Fibroblast of lung (primary cell): ENCODE data around the gene TTLL11. TPM values are rescaled to one million over a fixed set of nuclear protein-coding genes. Genes with fewer than 3 reads are reported as not detected.

Experiments used
- DNase-seq, 2 donors: peaks; one replicate each; pipeline versions ENCODE4 v3.0.0 to v3.0.0-alpha.2; 2010; ENCODE audit warnings: low read depth in 2 of 2
- H2AFZ ChIP-seq: 2 replicates; pipeline ENCODE4 v1.5.1; 2012; ENCODE audit warnings: low read length, control low read depth, inconsistent platforms
- H3K27ac ChIP-seq: 2 replicates; pipeline ENCODE4 v1.5.1; 2011; ENCODE audit warnings: low read length, control low read depth; ENCODE audit not compliant: insufficient read depth
- H3K27me3 ChIP-seq: 2 replicates; pipeline ENCODE4 v1.5.1; 2011; ENCODE audit warnings: mild to moderate bottlenecking, low read length; ENCODE audit not compliant: control insufficient read depth, insufficient read depth
- H3K36me3 ChIP-seq: 2 replicates; pipeline ENCODE4 v1.5.1; 2011; ENCODE audit warnings: low read length; ENCODE audit not compliant: control insufficient read depth, insufficient read depth
- H3K4me1 ChIP-seq: 2 replicates; pipeline ENCODE4 v1.5.1; 2011; ENCODE audit warnings: low read length; ENCODE audit not compliant: control insufficient read depth, insufficient read depth; ENCODE audit errors: extremely low read depth
- H3K4me2 ChIP-seq: 2 replicates; pipeline ENCODE4 v1.5.1; 2011; ENCODE audit warnings: low read length, control low read depth; ENCODE audit not compliant: insufficient read depth; ENCODE audit errors: extremely low read depth
- H3K4me3 ChIP-seq, 4 experiments: fragments of 200-600 bp in 1 of 4; sonication (generic) in 1 of 4; replicated peaks in 1 of 4; 2 replicates each; pipeline ENCODE4 v1.5.1; 2011 to 2016; ENCODE audit warnings: low read length in 4 of 4, low read depth in 3 of 4, mild to moderate bottlenecking in 3 of 4, control low read depth in 2 of 4, inconsistent platforms in 1 of 4, mixed read lengths in 1 of 4; ENCODE audit not compliant: insufficient read depth in 1 of 4; ENCODE audit errors: control extremely low read depth in 1 of 4
- H3K79me2 ChIP-seq: 2 replicates; pipeline ENCODE4 v1.5.1; 2012; ENCODE audit warnings: mild to moderate bottlenecking, low read length, inconsistent platforms; ENCODE audit not compliant: control insufficient read depth, insufficient read depth
- H3K9ac ChIP-seq: 2 replicates; pipeline ENCODE4 v1.5.1; 2011; ENCODE audit warnings: mild to moderate bottlenecking, low read length, control low read depth; ENCODE audit not compliant: insufficient read depth
- H3K9me3 ChIP-seq: 2 replicates; pipeline ENCODE4 v1.5.1; 2012; ENCODE audit warnings: low read depth, low read length; ENCODE audit not compliant: control insufficient read depth, insufficient read depth
- H4K20me1 ChIP-seq: 2 replicates; pipeline ENCODE4 v1.5.1; 2011; ENCODE audit warnings: low read length; ENCODE audit not compliant: control insufficient read depth, insufficient read depth; ENCODE audit errors: extremely low read depth
- CTCF ChIP-seq, 2 donors: IDR thresholded peaks in 1 of 2; conservative IDR thresholded peaks in 1 of 2; 1 replicate in 1 of 2; 2 replicates in 1 of 2; pipeline ENCODE4 v1.5.1; 2011 to 2012; ENCODE audit warnings: low read length in 2 of 2, control low read depth in 1 of 2, inconsistent platforms in 1 of 2, low read depth in 1 of 2, mild to moderate bottlenecking in 1 of 2
- EZH2 ChIP-seq: IDR thresholded peaks from 2 replicates; pipeline ENCODE4 v1.5.1; 2012; ENCODE audit warnings: low read length, control low read depth, mild to moderate bottlenecking; ENCODE audit errors: missing control alignments
- polyA plus RNA-seq, 2 donors: library from polyadenylated mRNA; depleted of rRNA in 1 of 2; stranded (reverse) in 1 of 2; unstranded in 1 of 2; fragments of >200 nt; gene quantifications; 2 replicates each; pipeline ENCODE4 v1.2.1, GENCODE V29; 2011 to 2012; ENCODE audit warnings: missing spikeins in 1 of 2
- total RNA-seq: library from RNA; depleted of rRNA; stranded (reverse); fragments of >200 nt; gene quantifications from 2 replicates; pipeline ENCODE4 v1.2.1, GENCODE V29; 2014

Gene TTLL11
- total and polyA plus RNA-seq, 2 donors (not counting 1 experiment from before 2014, with no cell fraction given) = 3.9 to 4.8 TPM

- Histone ChIP-seq H3K9me3 (no peaks in the 10 kb centered on the region), H3K9ac (no peak overlapping the region), H3K36me3 (no peaks in the 10 kb centered on the region), H2AFZ (no peak overlapping the region), H3K27me3 (no peaks in the 10 kb centered on the region), H3K27ac (no peak overlapping the region), H4K20me1 (no peaks in the 10 kb centered on the region), H3K4me3 (no peak overlapping the region), H3K4me1 (no peaks in the 10 kb centered on the region), H3K4me2 (no peak overlapping the region), H3K79me2 (no peaks in the 10 kb centered on the region)
- DNase-seq = no peak
- TF ChIP-seq CTCF (conservative IDR thresholded peaks at IDR 0.05 in 1 of 2, IDR thresholded peaks at IDR 0.05 in 1 of 2; ENCODE audit: low read depth in 1 of 2, low read length in 2 of 2) = no peak
- no peak for TF ChIP-seq EZH2
Observed at GRCh38 chr9:121966706-121967105, 126.4 kb downstream of the TTLL11 start.

- TF ChIP-seq CTCF (conservative IDR thresholded peaks at IDR 0.05 in 1 of 2, IDR thresholded peaks at IDR 0.05 in 1 of 2; ENCODE audit: low read depth in 1 of 2, low read length in 2 of 2) = no peak
- TF ChIP-seq EZH2 = no peak
- Histone ChIP-seq H3K4me3 (no peak overlapping the region), H3K27ac (no peak overlapping the region), H2AFZ (no peak overlapping the region), H3K79me2 (no peaks in the 10 kb centered on the region), H4K20me1 (no peaks in the 10 kb centered on the region), H3K4me1 (no peaks in the 10 kb centered on the region), H3K36me3 (no peaks in the 10 kb centered on the region), H3K9me3 (no peaks in the 10 kb centered on the region), H3K4me2 (no peak overlapping the region), H3K9ac (no peak overlapping the region), H3K27me3 (no peaks in the 10 kb centered on the region)
- DNase-seq = peak; percentile 56 to 81
Observed at GRCh38 chr9:121963528-121963995, 129.5 kb downstream of the TTLL11 start.

- H3K9ac ChIP-seq = no peak overlapping the region
- no peak overlapping the region for H3K4me2 ChIP-seq
- no peak overlapping the region for H2AFZ ChIP-seq
- no peak for TF ChIP-seq EZH2
- no peak for TF ChIP-seq CTCF (conservative IDR thresholded peaks at IDR 0.05 in 1 of 2, IDR thresholded peaks at IDR 0.05 in 1 of 2; ENCODE audit: low read depth in 1 of 2, low read length in 2 of 2)
- no peak overlapping the region for H3K4me3 ChIP-seq
- no peaks in the 10 kb centered on the region for H3K9me3 ChIP-seq
- no peaks in the 10 kb centered on the region for H3K4me1 ChIP-seq
- DNase-seq = no peak
- H3K79me2 ChIP-seq = no peaks in the 10 kb centered on the region
- no peaks in the 10 kb centered on the region for H4K20me1 ChIP-seq
- H3K27me3 ChIP-seq = no peaks in the 10 kb centered on the region
- no peaks in the 10 kb centered on the region for H3K36me3 ChIP-seq
- H3K27ac ChIP-seq = no peak overlapping the region
Observed at GRCh38 chr9:121962421-121962820, 130.7 kb downstream of the TTLL11 start.
